ENCODE data around the gene CNPY1.
A peak's percentile ranks its signal among the peaks of the same experiment; 100 is the strongest.

DNA sequence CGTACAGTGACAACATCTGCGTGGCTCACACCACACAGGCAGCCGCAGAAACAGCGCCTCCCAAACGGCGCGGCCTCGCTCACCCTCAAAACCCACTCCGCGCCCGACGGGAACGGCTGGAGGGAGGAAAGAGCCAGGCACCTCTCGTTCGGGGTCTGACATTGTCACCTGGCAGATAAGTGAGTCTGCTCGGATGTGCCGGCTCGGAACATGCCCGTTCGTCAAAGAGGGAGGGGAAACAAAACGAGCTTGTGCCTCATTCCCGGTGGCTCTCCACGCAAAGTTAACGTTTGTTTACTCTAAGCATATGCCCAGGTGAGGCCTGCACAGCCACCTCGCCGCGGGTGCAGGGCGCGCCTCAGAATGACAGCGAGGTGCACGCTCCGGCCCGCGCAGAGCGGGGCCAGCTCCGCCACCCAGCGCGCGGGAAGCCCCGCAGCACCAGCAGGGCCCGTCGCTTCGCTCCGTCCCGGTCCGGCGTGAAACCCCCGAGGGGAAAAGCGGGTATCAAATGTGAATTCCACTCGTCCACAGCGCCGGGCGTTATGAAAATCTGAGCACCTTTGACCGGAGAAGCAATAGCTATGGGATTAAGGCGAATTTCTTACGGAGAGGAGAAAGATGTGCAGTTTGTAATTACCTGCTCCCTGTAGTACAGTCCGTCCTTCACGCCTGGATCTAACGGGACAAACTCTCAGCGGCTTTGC lies 13.1 kb downstream of the CNPY1 start:
- TF ChIP-seq, protein P1, sequence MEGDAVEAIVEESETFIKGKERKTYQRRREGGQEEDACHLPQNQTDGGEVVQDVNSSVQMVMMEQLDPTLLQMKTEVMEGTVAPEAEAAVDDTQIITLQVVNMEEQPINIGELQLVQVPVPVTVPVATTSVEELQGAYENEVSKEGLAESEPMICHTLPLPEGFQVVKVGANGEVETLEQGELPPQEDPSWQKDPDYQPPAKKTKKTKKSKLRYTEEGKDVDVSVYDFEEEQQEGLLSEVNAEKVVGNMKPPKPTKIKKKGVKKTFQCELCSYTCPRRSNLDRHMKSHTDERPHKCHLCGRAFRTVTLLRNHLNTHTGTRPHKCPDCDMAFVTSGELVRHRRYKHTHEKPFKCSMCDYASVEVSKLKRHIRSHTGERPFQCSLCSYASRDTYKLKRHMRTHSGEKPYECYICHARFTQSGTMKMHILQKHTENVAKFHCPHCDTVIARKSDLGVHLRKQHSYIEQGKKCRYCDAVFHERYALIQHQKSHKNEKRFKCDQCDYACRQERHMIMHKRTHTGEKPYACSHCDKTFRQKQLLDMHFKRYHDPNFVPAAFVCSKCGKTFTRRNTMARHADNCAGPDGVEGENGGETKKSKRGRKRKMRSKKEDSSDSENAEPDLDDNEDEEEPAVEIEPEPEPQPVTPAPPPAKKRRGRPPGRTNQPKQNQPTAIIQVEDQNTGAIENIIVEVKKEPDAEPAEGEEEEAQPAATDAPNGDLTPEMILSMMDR (IDR thresholded peaks at IDR 0.05; ENCODE audit: poor library complexity): no peak
- peak; percentile 93 for TF ChIP-seq EZH2 (IDR thresholded peaks at IDR 0.05; ENCODE audit: borderline replicate concordance)

Measured in hepatocyte (in vitro differentiated cells).